Heart right ventricle (tissue), 16 donors: ENCODE measurements around the gene APOA5. TPM values are rescaled to one million over a fixed set of nuclear protein-coding genes. Genes with fewer than 3 reads are reported as not detected.
A peak's percentile ranks its signal among the peaks of the same experiment; 100 is the strongest.

Experiments used
- ATAC-seq, 8 donors: fragments of 200-7000 bp; cut with Tn5 transposase; one replicate each; pipeline ENCODE4 v1.9.1; 2020; ENCODE audit warnings: mild to moderate bottlenecking in 8 of 8, moderate library complexity in 8 of 8, moderate number of reproducible peaks in 1 of 8
- DNase-seq, 2 donors: peaks; one replicate each; pipeline ENCODE4 v3.0.0-alpha.2; 2020
- H3K27ac ChIP-seq, 10 donors: fragments of 200-600 bp; sonication (generic) in 2 of 10; one replicate each; pipeline versions ENCODE4 v1.5.0 to v1.8.0; 2020 to 2022; ENCODE audit warnings: mild to moderate bottlenecking in 3 of 10
- H3K27me3 ChIP-seq, 7 donors: fragments of 200-600 bp; one replicate each; pipeline ENCODE4 v1.8.0; 2021 to 2022; ENCODE audit warnings: mild to moderate bottlenecking in 2 of 7
- H3K36me3 ChIP-seq, 9 donors: fragments of 200-600 bp; sonication (generic) in 1 of 9; one replicate each; pipeline versions ENCODE4 v1.5.0 to v1.8.0; 2020 to 2022; ENCODE audit warnings: mild to moderate bottlenecking in 2 of 9
- H3K4me1 ChIP-seq, 9 donors: fragments of 200-600 bp; sonication (generic) in 1 of 9; one replicate each; pipeline versions ENCODE4 v1.5.0 to v1.8.0; 2020 to 2022; ENCODE audit warnings: mild to moderate bottlenecking in 4 of 9
- H3K4me3 ChIP-seq, 10 donors: fragments of 200-600 bp; sonication (generic) in 2 of 10; one replicate each; pipeline versions ENCODE4 v1.5.0 to v1.8.0; 2020 to 2022; ENCODE audit warnings: mild to moderate bottlenecking in 7 of 10, moderate library complexity in 2 of 10
- H3K9me3 ChIP-seq, 11 donors: fragments of 200-600 bp in 10 of 11; sonication (generic) in 2 of 11; one replicate each; pipeline versions ENCODE4 v1.5.0 to v1.8.0; 2013 to 2022; ENCODE audit warnings: mild to moderate bottlenecking in 2 of 11, control low read depth in 1 of 11, moderate library complexity in 1 of 11
- CTCF ChIP-seq, 9 donors: fragments of 200-600 bp; sonication (generic) in 2 of 9; IDR thresholded peaks; one replicate each; pipeline versions ENCODE4 v1.5.0 to v1.8.0; 2021 to 2022; ENCODE audit warnings: antibody characterized with exemption in 9 of 9, mild to moderate bottlenecking in 5 of 9, moderate library complexity in 1 of 9
- WGBS, 2 donors: extraction: QIAGEN DNeasy Blood & Tissue Kit; methylation state at CpG; one replicate each; pipeline ENCODE4 v1.1.7; 2013; ENCODE audit warnings: inconsistent platforms in 1 of 2; 5-methylcytosine and 5-hydroxymethylcytosine counted together
- intact Hi-C, 10 donors: fragments of 100-400 bp; cut with DNase I; formaldehyde crosslinking; loops; one replicate each; pipeline versions ENCODE4 v1.11.1 to v1.14.2; 2022
- long read RNA-seq, 3 donors: library from polyadenylated mRNA; unstranded; transcript quantifications; one replicate each; pipeline ENCODE4 v2.0.0, GENCODE V29; 2020 to 2021
- polyA plus RNA-seq, 2 donors: library from polyadenylated mRNA; stranded (reverse); fragments of 200-250 nt; gene quantifications; one replicate each; pipeline ENCODE4 v1.2.3, GENCODE V29; 2013
- total RNA-seq, 10 donors: library from RNA; stranded (reverse); fragmentation: NEBNext Ultra II Directional in 3 of 10; extraction: Animal tissue kit (Norgen Biotek cat#: 25700) in 3 of 10; gene quantifications; one replicate each; pipeline versions ENCODE4 v1.2.1 to v1.2.4, GENCODE V29; 2021 to 2023
- donor health status: Arrhythmogenic right ventricular cardiomyopathy.
- donor health status: ischemic (EF 13 %, LVEDD 7.1; RV severe dilation, severe dysfunction).
- donor health status: healthy with polysubstance abuse.
- donor health status: DM: no; HTN: yes; CAD: no.
- donor health status: DM: no; HTN: no; CAD: no.
- donor health status: ischemic (EF 25% LVEDD 6.9; RV normal size, moderate dysfunction).
- donor health status: ischemic (EF 25% LVEDD 5.7; RV mildly dilated, moderate dysfunction).
- donor health status: healthy.
- donor health status: DM: yes; HTN: yes; CAD: no.
- donor health status: Ischemic cardiomyopathy.
- donor health status: ischemic (EF 35%, LVEDD 5.7; RV mildly dilated, moderate dysfunction).
- donor health status: nonischemic (EF 11% LVEDD 7.7; RV severe dilation, severe dysfunction).
- donor health status: DM: yes; HTN: yes; CAD: no.
- donor health status: PGD.
- donor health status: ischemic (EF 29% LVEDD 5.4; RV normal size, mild dysfunction).
- donor health status: nonischemic (EF 23%, LVEDD 6.1; RV moderate dilation, normal function).

The APOA5 gene, protein sequence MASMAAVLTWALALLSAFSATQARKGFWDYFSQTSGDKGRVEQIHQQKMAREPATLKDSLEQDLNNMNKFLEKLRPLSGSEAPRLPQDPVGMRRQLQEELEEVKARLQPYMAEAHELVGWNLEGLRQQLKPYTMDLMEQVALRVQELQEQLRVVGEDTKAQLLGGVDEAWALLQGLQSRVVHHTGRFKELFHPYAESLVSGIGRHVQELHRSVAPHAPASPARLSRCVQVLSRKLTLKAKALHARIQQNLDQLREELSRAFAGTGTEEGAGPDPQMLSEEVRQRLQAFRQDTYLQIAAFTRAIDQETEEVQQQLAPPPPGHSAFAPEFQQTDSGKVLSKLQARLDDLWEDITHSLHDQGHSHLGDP
- not detected for total RNA-seq
- polyA plus RNA-seq = not detected
- long read RNA-seq, donor 1 = 0 reads
- long read RNA-seq, donor 2 = 0 reads
- long read RNA-seq, donor 3 = 0 reads

DNA sequence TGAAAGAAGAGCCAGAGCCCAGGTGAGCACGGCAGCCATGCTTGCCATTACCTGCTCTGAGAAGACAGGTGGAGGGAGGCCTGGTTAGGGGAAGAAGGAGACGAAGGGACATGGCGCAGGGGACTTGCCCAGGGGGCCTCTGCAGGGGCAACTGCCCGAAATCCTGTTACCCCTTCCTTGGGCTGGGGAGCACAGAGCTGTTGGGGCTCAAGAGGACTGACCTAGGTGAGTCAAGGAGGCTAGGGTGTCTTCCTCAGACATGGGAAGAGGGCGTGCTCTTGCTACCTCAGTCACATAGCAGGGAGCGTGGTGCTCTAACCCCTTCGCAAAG is at the start of gene APOA5:
Gene APOA5 (minus strand): TSS at position 67 of the 331 bp plus-strand sequence. CDS start 19 bp downstream, at position 48.
- no peak for TF ChIP-seq CTCF (IDR thresholded peaks at IDR 0.05)
- WGBS, 2 donors = 82 to 88% methylated on average over 7 of the region's 7 CpGs
- no peak for ATAC-seq
- Histone ChIP-seq H3K27ac (no peak within 1 kb of the TSS), H3K4me1 (peaks cover 7 to 24% (median 20%) of the 10 kb centered on the region in 9 donors), H3K4me3 (peak within 1 kb of the TSS in 3 of 10 donors; percentile 12 to 25 (median 19)), H3K9me3 (no peaks in the 10 kb centered on the region), H3K36me3 (peaks cover 0 to under 1% (median 0%) of the 10 kb centered on the region in 9 donors), H3K27me3 (no peaks in the 10 kb centered on the region)
- intact Hi-C loops = loop anchor here (1.0 to 10.0 kb wide), 16 partner anchors 41 to 436 kb away; partner anchors contain the start of gene APOA1 (in 5 of the 10)
- DNase-seq = no peak

DNA sequence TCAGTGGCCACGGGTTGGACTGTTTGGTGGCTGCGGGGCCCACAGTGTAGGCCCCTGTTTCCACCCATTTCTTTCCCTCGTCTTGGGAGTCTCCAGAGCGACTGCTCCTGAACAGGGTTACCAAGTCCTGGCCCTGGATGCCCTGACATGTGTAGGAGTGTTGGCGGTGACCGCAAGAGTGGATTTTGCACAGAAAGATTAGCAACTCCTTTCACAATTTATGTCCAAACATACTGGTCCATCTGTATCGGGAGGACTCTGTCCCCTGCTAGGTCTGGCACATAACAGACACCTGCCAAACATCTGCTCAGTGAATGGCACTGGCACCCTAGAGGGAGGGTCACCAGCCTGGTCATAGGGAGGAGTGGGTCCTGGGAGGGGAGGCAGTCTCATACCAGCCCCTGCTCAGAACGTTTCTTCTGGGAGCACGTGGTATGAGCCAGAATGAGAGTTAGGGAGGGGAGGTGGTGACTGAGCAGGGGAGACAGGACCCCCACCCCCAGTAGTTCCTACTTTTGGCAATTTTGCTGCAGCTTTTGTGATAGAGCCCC is 49.1 kb upstream of the APOA5 start:
- intact Hi-C loops = no loop called here

DNA sequence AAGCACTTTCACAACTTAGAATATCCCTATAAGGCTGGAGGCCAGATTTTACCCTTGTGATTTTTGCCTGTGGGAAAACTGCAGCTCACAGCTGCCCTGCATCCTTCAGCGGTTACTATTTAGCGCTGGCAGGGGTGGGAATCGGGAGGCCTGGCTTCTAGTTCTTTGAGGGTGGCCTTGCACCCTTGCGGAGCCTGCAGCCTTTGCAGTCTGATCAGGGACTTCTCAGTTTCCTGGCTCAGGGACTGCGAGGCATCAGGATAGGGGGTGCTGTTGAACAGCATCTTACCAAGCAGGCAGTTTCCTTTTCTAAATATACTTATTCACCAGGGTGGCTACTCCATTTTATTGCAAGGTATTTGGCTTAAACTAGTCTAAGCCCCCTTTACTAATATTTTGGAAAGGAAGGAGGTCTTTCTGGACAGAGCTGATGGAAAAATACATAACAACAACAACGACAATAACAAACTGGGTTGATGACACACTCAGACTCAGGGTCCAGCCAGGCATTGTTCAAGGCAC is 48.6 kb upstream of the APOA5 start:
- H3K9me3 ChIP-seq = no peaks in the 10 kb centered on the region
- peak in 7 of 9 donors; percentile 12 to 49 (median 31) for TF ChIP-seq CTCF (IDR thresholded peaks at IDR 0.05)
- H3K36me3 ChIP-seq = peaks cover 0 to 28% (median 4%) of the 10 kb centered on the region in 9 donors
- no peak for DNase-seq
- H3K4me1 ChIP-seq = peaks cover 11 to 54% (median 30%) of the 10 kb centered on the region in 9 donors
- H3K27ac ChIP-seq = peak overlapping the region in 1 of 10 donors; percentile 4
- intact Hi-C loops = no loop called here
- H3K4me3 ChIP-seq = no peak overlapping the region
- H3K27me3 ChIP-seq = no peaks in the 10 kb centered on the region
- ATAC-seq = no peak
- 54 to 58% methylated on average over 6 of the region's 6 CpGs for WGBS, 2 donors

More for the DNA sequence above, 49.1 kb upstream of the APOA5 start:
- H3K27ac ChIP-seq = peak overlapping the region in 1 of 10 donors; percentile 4
- peaks cover 11 to 53% (median 25%) of the 10 kb centered on the region in 9 donors for H3K4me1 ChIP-seq
- no peaks in the 10 kb centered on the region for H3K9me3 ChIP-seq
- H3K4me3 ChIP-seq = no peak overlapping the region
- peaks cover 0 to 33% (median 9%) of the 10 kb centered on the region in 9 donors for H3K36me3 ChIP-seq
- TF ChIP-seq CTCF (IDR thresholded peaks at IDR 0.05) = no peak
- 65 to 74% methylated on average over 9 of the region's 9 CpGs for WGBS, 2 donors
- no peak for DNase-seq
- H3K27me3 ChIP-seq = no peaks in the 10 kb centered on the region
- ATAC-seq = no peak

DNA sequence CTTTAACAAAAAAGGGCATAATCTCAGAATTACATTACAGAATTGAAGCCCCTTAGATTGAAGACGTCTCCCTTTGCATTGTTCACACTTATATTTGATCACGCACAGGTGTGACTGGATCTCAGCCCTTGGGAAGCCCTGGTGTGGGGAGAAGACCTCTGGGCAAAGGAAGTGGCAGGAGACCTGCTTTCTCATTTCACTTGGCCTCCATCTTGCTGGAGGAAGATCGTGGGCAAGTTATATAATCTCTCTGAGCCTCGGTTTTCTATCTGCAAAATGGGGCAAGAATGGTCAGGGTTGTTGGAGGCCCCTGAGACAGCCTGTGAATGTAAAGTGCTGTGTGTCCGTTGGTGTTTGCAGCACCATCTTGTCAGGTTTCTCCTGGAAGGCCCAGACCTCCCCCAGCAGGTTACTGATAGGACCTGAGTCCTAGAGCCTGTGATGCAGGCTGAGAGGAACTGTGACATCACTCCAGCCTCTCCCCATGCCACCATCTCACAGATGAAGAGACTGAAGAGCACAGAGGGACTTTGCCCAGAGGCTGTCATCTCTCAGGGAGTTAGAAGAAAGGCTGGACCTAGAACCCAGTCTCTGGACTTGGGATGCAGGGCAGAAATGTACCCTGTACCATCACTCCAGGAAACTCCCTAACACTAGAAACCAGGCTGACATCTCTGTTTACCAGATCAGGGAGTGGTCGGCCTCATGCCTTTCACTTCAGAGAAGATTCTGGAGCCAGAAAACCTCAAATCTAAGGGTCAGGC is 46.8 kb upstream of the APOA5 start:
- ATAC-seq (no peak), DNase-seq (no peak)
- Histone ChIP-seq H3K4me3 (no peak overlapping the region), H3K36me3 (peaks cover 0 to 11% (median under 1%) of the 10 kb centered on the region in 9 donors), H3K27me3 (no peaks in the 10 kb centered on the region), H3K27ac (no peak overlapping the region), H3K9me3 (no peaks in the 10 kb centered on the region), H3K4me1 (peaks cover 11 to 63% (median 38%) of the 10 kb centered on the region in 9 donors)
- intact Hi-C loops = loop anchor here in 6 of 10 donors (5.0 kb wide), 3 partner anchors 34 to 46 kb away; partner anchors contain the start of gene APOA5 (in 4 of the 6)
- WGBS, 2 donors = 87 to 94% methylated on average over 6 of the region's 6 CpGs
- no peak for TF ChIP-seq CTCF (IDR thresholded peaks at IDR 0.05)
